AG09319 (cell line): Measurements from ENCODE around the gene CELF4.

Experiments used
- DNase-seq: peaks from one replicate; pipeline ENCODE4 v3.0.0-alpha.2; 2010; ENCODE audit warnings: low read depth; ENCODE audit errors: extremely low read depth
- TF ChIP-seq, protein P1 (sequence below): IDR thresholded peaks from 2 replicates; pipeline ENCODE4 v1.5.1; 2011; ENCODE audit warnings: low read depth, mild to moderate bottlenecking, inconsistent platforms, low read length, moderate library complexity

Gene CELF4

DNA sequence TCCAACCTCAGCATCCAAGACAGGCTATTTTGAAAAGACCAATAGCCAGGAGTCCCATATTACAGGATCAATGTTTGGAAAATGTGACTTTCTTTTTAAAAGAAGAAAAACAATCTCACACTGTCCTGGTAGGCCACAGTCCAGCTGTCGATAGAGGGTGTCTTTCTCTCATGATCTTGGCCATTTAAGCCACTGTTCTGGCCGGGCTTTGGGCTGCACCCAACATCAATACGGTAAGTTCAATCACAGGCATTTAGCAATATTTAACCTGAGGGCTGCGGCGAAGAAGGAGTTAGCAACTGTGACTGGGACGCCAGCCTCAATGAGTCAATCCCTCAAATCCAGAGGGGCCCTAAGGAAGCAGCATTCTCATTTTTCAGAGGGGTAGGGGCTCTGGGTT is 69.0 kb downstream of the CELF4 start:
- TF ChIP-seq, protein P1, sequence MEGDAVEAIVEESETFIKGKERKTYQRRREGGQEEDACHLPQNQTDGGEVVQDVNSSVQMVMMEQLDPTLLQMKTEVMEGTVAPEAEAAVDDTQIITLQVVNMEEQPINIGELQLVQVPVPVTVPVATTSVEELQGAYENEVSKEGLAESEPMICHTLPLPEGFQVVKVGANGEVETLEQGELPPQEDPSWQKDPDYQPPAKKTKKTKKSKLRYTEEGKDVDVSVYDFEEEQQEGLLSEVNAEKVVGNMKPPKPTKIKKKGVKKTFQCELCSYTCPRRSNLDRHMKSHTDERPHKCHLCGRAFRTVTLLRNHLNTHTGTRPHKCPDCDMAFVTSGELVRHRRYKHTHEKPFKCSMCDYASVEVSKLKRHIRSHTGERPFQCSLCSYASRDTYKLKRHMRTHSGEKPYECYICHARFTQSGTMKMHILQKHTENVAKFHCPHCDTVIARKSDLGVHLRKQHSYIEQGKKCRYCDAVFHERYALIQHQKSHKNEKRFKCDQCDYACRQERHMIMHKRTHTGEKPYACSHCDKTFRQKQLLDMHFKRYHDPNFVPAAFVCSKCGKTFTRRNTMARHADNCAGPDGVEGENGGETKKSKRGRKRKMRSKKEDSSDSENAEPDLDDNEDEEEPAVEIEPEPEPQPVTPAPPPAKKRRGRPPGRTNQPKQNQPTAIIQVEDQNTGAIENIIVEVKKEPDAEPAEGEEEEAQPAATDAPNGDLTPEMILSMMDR, result no peak
- DNase-seq, result no peak

DNA sequence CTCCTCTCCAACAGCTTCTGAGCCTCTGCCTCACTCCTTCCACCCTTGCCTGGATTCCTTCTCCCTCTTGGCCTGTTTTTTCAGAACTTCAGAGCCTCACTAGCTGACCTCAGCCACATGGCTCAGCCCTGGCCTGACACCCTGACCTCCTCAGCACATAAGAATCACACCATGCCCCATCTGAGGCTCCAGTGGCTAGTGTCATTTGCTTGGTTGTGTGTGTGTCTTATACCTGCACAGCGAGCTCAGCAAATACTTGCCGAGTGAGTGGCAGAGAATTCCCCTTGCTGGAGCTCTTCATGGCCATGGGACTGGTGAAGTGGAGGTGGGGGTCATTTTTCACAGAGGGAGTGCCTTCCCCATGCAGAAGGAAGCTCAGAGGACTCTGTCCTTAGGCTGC is 70.2 kb downstream of the CELF4 start:
- TF ChIP-seq, protein P1, result no peak
- DNase-seq, result no peak

DNA sequence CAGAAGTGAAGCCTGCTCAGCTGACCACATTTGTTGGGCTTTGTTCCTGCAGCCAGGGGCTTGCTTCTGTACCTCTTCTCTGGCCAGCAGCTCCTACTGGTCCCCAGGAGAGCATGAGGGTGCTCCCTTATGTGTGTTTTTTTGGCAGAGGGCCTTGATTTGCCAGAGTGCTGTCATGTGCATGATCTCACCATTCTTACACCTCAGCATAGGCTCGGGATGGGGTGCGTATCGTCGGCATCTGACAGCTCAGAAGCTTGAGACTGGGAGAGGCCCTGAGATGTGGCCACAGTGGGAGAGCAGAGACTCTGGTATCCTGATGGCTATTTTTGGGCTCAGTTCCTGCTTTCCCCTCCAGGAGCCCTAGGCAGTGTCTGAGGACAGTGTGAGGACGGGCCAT is 71.2 kb downstream of the CELF4 start:
- TF ChIP-seq, protein P1, result no peak
- no peak for DNase-seq

DNA sequence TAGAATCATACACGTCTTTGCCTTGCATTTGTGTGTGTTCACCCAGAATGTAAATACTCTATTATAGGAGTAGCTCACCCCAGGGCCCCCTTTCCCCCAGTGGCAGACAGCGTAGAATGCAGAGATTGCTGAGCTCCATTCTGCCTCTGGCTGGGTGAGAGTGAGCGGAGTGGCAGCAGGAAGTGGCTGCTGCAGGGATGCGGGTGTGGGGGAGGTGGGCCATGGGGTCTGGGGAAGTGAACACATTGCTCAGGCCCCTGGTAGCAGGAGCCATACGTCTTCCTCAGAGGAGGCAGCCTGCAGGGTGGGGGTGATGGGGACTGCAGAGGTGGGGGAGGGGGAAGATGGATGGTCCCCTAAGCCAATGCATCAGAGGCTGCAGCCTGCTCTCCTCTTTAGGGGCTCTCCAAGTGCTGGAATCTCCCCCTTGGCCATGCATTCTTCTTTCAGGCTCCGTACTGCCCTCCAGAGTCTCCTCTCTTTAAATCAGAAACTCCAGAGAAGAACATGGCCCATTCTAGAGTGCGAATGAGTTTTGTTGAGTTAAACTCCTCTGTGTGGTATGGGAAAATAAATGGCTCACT is 72.2 kb downstream of the CELF4 start:
- TF ChIP-seq, protein P1, result no peak
- DNase-seq, result no peak

DNA sequence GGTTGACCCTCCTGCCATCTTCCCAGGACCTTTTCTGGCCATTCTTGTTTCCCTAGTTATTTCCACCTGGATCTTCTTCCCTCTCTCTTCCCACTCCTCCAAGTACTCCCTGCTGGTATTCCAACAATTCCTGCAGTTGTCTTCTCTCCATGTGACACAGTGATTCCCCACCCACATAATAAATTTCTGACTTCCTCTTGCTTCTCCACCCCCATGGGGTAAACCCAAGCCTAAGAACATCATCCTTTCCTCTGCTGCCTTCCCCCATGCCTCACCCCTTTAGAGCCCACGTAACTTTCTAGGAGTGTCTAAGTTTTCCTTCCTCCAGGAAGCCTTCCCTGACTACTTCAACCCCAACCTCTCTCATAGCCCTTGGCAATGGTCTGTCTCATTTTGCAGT is 72.6 kb downstream of the CELF4 start:
- TF ChIP-seq, protein P1, result no peak
- no peak for DNase-seq

DNA sequence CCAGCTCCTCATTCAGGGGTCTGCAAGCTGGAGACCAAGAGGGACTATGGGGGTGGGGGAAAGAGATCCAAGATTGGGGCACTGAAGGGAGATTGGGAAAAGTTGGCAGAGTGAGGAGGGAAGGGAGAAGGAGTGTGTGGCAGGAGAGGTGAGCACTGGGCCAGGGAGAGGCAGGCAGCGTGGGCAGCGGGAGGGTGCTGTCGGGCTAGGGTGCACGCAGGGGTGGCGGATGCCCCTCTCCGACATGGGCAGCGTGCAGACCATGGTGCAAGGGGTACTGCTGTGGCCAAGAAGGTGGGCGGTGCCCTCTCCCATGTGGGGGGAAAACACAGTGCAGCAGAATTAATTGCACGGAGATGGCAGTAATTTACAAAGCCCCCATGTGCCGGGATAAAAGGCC is 74.1 kb downstream of the CELF4 start:
- DNase-seq, result no peak
- TF ChIP-seq, protein P1, result no peak

DNA sequence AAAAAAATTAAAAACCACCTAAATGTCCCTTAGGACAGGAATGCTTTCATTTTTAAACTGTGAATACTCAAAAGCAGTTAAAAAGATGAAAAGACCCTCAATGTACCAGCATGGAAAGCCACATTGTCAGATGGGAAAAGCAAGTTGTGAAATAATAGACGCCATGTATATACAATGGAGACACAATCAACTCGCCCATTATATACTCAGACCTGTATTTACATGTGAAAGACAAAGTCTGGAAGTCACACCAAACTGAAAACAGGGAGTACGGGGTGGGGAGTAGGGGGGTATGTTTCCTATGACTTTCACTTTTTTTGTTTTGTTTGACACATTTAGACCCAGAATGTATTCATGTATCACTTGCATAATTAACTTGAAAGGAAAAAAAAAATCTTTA is 75.6 kb downstream of the CELF4 start:
- DNase-seq, result no peak
- TF ChIP-seq, protein P1, result no peak
